ENCODE measurements around the gene GARIN6.

DNA sequence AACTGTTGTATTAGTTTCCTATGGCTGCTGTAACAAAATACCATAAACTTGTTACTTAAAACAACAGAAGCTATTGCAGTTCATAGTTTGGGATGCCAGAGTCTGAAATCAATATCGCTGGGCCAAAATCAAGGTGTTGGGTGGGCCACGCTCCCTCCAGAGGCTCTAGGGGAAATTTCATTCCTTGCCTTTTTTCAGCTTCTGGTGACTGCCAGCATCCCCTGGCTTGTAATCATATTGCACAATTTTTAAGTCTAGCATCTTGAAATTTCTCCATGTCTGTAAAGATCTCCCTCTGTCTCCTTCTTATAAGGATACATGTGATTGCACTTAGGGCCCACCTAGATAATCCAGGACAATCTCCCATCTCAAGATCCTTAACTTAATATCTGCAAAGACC is 48.8 kb upstream of the GARIN6 start:
- TF ChIP-seq, protein P1, sequence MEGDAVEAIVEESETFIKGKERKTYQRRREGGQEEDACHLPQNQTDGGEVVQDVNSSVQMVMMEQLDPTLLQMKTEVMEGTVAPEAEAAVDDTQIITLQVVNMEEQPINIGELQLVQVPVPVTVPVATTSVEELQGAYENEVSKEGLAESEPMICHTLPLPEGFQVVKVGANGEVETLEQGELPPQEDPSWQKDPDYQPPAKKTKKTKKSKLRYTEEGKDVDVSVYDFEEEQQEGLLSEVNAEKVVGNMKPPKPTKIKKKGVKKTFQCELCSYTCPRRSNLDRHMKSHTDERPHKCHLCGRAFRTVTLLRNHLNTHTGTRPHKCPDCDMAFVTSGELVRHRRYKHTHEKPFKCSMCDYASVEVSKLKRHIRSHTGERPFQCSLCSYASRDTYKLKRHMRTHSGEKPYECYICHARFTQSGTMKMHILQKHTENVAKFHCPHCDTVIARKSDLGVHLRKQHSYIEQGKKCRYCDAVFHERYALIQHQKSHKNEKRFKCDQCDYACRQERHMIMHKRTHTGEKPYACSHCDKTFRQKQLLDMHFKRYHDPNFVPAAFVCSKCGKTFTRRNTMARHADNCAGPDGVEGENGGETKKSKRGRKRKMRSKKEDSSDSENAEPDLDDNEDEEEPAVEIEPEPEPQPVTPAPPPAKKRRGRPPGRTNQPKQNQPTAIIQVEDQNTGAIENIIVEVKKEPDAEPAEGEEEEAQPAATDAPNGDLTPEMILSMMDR (IDR thresholded peaks at IDR 0.05), result no peak
- no peak for TF ChIP-seq POLR2A (IDR thresholded peaks at IDR 0.05)
- no peak for TF ChIP-seq EP300 (IDR thresholded peaks at IDR 0.05)
